Psoas muscle (tissue), 8 donors: ENCODE data around the gene CELF4. TPM values are rescaled to one million over a fixed set of nuclear protein-coding genes. Genes with fewer than 3 reads are reported as not detected.

Experiments used
- ATAC-seq, 4 donors: fragments of 200-7000 bp; cut with Tn5 transposase; one replicate each; pipeline ENCODE4 v1.9.1; 2020; ENCODE audit warnings: moderate library complexity in 3 of 4, mild to moderate bottlenecking in 2 of 4
- DNase-seq, 2 donors: peaks; one replicate each; pipeline ENCODE4 v3.0.0-alpha.2; 2020
- H3K27ac ChIP-seq: fragments of 200-600 bp; one replicate; pipeline ENCODE4 v1.8.0; 2022
- H3K27me3 ChIP-seq, 3 donors: fragments of 200-600 bp in 1 of 3; one replicate each; pipeline versions ENCODE4 v1.6.1 to v1.8.0; 2013 to 2022; ENCODE audit warnings: low read length in 2 of 3, mild to moderate bottlenecking in 2 of 3, moderate library complexity in 1 of 3; ENCODE audit not compliant: insufficient read depth in 3 of 3
- H3K36me3 ChIP-seq, 2 donors: fragments of 200-600 bp in 1 of 2; one replicate each; pipeline versions ENCODE4 v1.6.1 to v1.8.0; 2013 to 2022; ENCODE audit warnings: low read depth in 1 of 2, mild to moderate bottlenecking in 1 of 2, moderate library complexity in 1 of 2; ENCODE audit not compliant: insufficient read depth in 1 of 2
- H3K4me1 ChIP-seq: fragments of 200-600 bp; one replicate; pipeline ENCODE4 v1.8.0; 2022
- H3K4me3 ChIP-seq: fragments of 200-600 bp; one replicate; pipeline ENCODE4 v1.8.0; 2022; ENCODE audit warnings: mild to moderate bottlenecking
- H3K9me3 ChIP-seq: fragments of 200-600 bp; one replicate; pipeline ENCODE4 v1.8.0; 2022
- WGBS, 3 donors: extraction: QIAGEN DNeasy Blood & Tissue Kit; methylation state at CpG; one replicate each; pipeline versions ENCODE4 v1.1.6 to v1.1.7; 2013; 5-methylcytosine and 5-hydroxymethylcytosine counted together
- intact Hi-C, 2 donors: fragments of 100-400 bp; cut with DNase I; formaldehyde crosslinking; loops; one replicate each; pipeline versions ENCODE4 v1.11.0 to v1.14.2; 2022
- polyA plus RNA-seq, 3 donors: library from polyadenylated mRNA; stranded (reverse); fragments of 200-250 nt; gene quantifications; one replicate each; pipeline ENCODE4 v1.2.3, GENCODE V29; 2013
- total RNA-seq, 4 donors: library from RNA; stranded (reverse); fragmentation: NEBNext Ultra II Directional in 2 of 4; extraction: Animal tissue kit (Norgen Biotek cat#: 25700) in 2 of 4; gene quantifications; one replicate each; pipeline versions ENCODE4 v1.2.1 to v1.2.4, GENCODE V29; 2021 to 2023
- TF ChIP-seq, protein P1 (sequence below): fragments of 200-600 bp; IDR thresholded peaks from one replicate; pipeline ENCODE4 v1.8.0; 2022; ENCODE audit warnings: antibody characterized with exemption
- donor health status: healthy with polysubstance abuse.
- donor health status: DM: no; HTN: no; CAD: no; lungs with moderate emphysema.
- donor health status: Bipolar disorder and iron deficiency.
- donor health status: healthy.
- donor health status: DM: yes; HTN: yes; CAD: no.
- donor health status: DM: no; HTN: no; CAD: no.
- donor health status: DM: no; HTN: no; CAD: no.
- donor health status: DM: yes; HTN: yes; CAD: no.

The CELF4 gene
- total and polyA plus RNA-seq, 7 donors: 0.17 to 0.28 (median 0.17) TPM; not detected in 3

DNA sequence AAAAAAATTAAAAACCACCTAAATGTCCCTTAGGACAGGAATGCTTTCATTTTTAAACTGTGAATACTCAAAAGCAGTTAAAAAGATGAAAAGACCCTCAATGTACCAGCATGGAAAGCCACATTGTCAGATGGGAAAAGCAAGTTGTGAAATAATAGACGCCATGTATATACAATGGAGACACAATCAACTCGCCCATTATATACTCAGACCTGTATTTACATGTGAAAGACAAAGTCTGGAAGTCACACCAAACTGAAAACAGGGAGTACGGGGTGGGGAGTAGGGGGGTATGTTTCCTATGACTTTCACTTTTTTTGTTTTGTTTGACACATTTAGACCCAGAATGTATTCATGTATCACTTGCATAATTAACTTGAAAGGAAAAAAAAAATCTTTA, 75.6 kb downstream of the CELF4 start:
- no peak for ATAC-seq
- Histone ChIP-seq H3K4me1 (no peaks in the 10 kb centered on the region), H3K9me3 (no peaks in the 10 kb centered on the region), H3K36me3 (no peaks in the 10 kb centered on the region), H3K4me3 (no peak overlapping the region), H3K27me3 (peaks cover 0 to 65% (median 25%) of the 10 kb centered on the region in 3 donors), H3K27ac (no peak overlapping the region)
- DNase-seq: no peak
- intact Hi-C loops: loop anchor here in 1 of 2 donors (5.0 kb wide), 1 partner anchor 52 kb away; no protein-coding TSS in a partner anchor
- 52 to 54% (median 54%) methylated on average over 3 of the region's 3 CpGs for WGBS, 3 donors
- TF ChIP-seq, protein P1, sequence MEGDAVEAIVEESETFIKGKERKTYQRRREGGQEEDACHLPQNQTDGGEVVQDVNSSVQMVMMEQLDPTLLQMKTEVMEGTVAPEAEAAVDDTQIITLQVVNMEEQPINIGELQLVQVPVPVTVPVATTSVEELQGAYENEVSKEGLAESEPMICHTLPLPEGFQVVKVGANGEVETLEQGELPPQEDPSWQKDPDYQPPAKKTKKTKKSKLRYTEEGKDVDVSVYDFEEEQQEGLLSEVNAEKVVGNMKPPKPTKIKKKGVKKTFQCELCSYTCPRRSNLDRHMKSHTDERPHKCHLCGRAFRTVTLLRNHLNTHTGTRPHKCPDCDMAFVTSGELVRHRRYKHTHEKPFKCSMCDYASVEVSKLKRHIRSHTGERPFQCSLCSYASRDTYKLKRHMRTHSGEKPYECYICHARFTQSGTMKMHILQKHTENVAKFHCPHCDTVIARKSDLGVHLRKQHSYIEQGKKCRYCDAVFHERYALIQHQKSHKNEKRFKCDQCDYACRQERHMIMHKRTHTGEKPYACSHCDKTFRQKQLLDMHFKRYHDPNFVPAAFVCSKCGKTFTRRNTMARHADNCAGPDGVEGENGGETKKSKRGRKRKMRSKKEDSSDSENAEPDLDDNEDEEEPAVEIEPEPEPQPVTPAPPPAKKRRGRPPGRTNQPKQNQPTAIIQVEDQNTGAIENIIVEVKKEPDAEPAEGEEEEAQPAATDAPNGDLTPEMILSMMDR: no peak

- DNase-seq: no peak
- Histone ChIP-seq H3K4me3 (no peak overlapping the region), H3K27me3 (peaks cover 0 to 75% (median 27%) of the 10 kb centered on the region in 3 donors), H3K27ac (no peak overlapping the region), H3K36me3 (no peaks in the 10 kb centered on the region), H3K4me1 (no peaks in the 10 kb centered on the region), H3K9me3 (no peaks in the 10 kb centered on the region)
- WGBS, 3 donors: 73 to 81% (median 77%) methylated on average over 9 of the region's 9 CpGs
- intact Hi-C loops: loop anchor here in 1 of 2 donors (5.0 kb wide), 1 partner anchor 53 kb away; no protein-coding TSS in a partner anchor
- ATAC-seq: no peak
- TF ChIP-seq, protein P1: no peak
Measured at GRCh38 chr18:37489011-37489410, 76.6 kb downstream of the CELF4 start.

GRCh38 chr18:37487400-37487867, 78.2 kb downstream of the CELF4 start:
- TF ChIP-seq, protein P1: no peak
- Histone ChIP-seq H3K4me1 (no peaks in the 10 kb centered on the region), H3K27ac (no peak overlapping the region), H3K27me3 (peaks cover 0 to 76% (median 31%) of the 10 kb centered on the region in 3 donors), H3K4me3 (no peak overlapping the region), H3K36me3 (no peaks in the 10 kb centered on the region), H3K9me3 (no peaks in the 10 kb centered on the region)
- DNase-seq: no peak
- no peak for ATAC-seq
- 3 to 7% (median 4%) methylated on average over 13 of the region's 13 CpGs for WGBS, 3 donors
- intact Hi-C loops: loop anchor here in 1 of 2 donors (5.0 kb wide), 1 partner anchor 55 kb away; no protein-coding TSS in a partner anchor

- H3K4me1 ChIP-seq: no peaks in the 10 kb centered on the region
- H3K27me3 ChIP-seq: peaks cover 0 to 77% (median 31%) of the 10 kb centered on the region in 3 donors
- H3K4me3 ChIP-seq: no peak overlapping the region
- intact Hi-C loops: loop anchor here in 1 of 2 donors (5.0 kb wide), 1 partner anchor 55 kb away; no protein-coding TSS in a partner anchor
- DNase-seq (no peak), ATAC-seq (no peak)
- WGBS, 3 donors: 60 to 62% (median 61%) methylated on average over 5 of the region's 5 CpGs
- no peak overlapping the region for H3K27ac ChIP-seq
- no peaks in the 10 kb centered on the region for H3K9me3 ChIP-seq
- H3K36me3 ChIP-seq: no peaks in the 10 kb centered on the region
- TF ChIP-seq, protein P1: no peak
Measured at GRCh38 chr18:37486848-37487247, 78.8 kb downstream of the CELF4 start.
